Vagina (tissue), 2 donors: ENCODE data around the gene KCNJ10. TPM values are rescaled to one million over a fixed set of nuclear protein-coding genes. Genes with fewer than 3 reads are reported as not detected.
A peak's percentile ranks its signal among the peaks of the same experiment; 100 is the strongest.

ENCODE experiments used
- DNase-seq, 2 donors: peaks; one replicate each; pipeline ENCODE4 v3.0.0-alpha.2; 2017; ENCODE audit errors: extremely low spot score in 2 of 2
- H3K27ac ChIP-seq: fragments of 200-600 bp; sonication (generic); one replicate; pipeline ENCODE4 v1.5.1; 2019
- H3K27me3 ChIP-seq: fragments of 200-600 bp; sonication (generic); one replicate; pipeline ENCODE4 v1.5.1; 2019
- H3K36me3 ChIP-seq, 2 donors: fragments of 200-600 bp; sonication (generic); one replicate each; pipeline ENCODE4 v1.5.1; 2017 to 2019
- H3K4me1 ChIP-seq: fragments of 200-600 bp; sonication (generic); one replicate; pipeline ENCODE4 v1.5.1; 2019
- H3K4me3 ChIP-seq, 2 donors: fragments of 200-600 bp; sonication (generic); 1 replicate in 1 of 2; 2 replicates in 1 of 2; pipeline ENCODE4 v1.5.1; 2016 to 2019
- H3K9me3 ChIP-seq: fragments of 200-600 bp; sonication (generic); one replicate; pipeline ENCODE4 v1.5.1; 2019
- CTCF ChIP-seq, 3 experiments: fragments of 450-650 bp in 2 of 3; fragments of 200-600 bp in 1 of 3; sonication (generic) in 1 of 3; IDR thresholded peaks; one replicate each; pipeline ENCODE4 v1.5.1; 2017 to 2019; ENCODE audit warnings: antibody characterized with exemption in 3 of 3, mild to moderate bottlenecking in 2 of 3, moderate library complexity in 2 of 3
- POLR2A ChIP-seq, 2 donors: fragments of 450-650 bp; IDR thresholded peaks; one replicate each; pipeline ENCODE4 v1.6.1; 2017; ENCODE audit warnings: antibody characterized with exemption in 2 of 2, mild to moderate bottlenecking in 2 of 2, moderate library complexity in 2 of 2
- POLR2AphosphoS5 ChIP-seq, 2 donors: sonication (generic); formaldehyde crosslinking; IDR thresholded peaks; one replicate each; pipeline ENCODE4 v1.9.0; 2017; ENCODE audit warnings: antibody characterized with exemption in 2 of 2, mild to moderate bottlenecking in 2 of 2, low read depth in 1 of 2; ENCODE audit not compliant: insufficient read depth in 1 of 2
- intact Hi-C: fragments of 100-400 bp; cut with DNase I; formaldehyde crosslinking; loops from one replicate; pipeline ENCODE4 v1.15.1; 2023
- total RNA-seq: library from RNA; depleted of rRNA; stranded (reverse); fragments of >200 nt; gene quantifications from one replicate; pipeline ENCODE4 v1.2.3, GENCODE V29; 2016

The KCNJ10 gene
- total RNA-seq, 1 donor from 2014 or later: not detected

GRCh38 chr1:160116283-160117147, 46.6 kb upstream of the KCNJ10 start:
- intact Hi-C loops: no loop called here
- H3K4me1 ChIP-seq: peaks cover 15% of the 10 kb centered on the region
- no peak for TF ChIP-seq POLR2AphosphoS5 (IDR thresholded peaks at IDR 0.05; ENCODE audit: insufficient read depth in 1 of 2, low read depth in 1 of 2)
- no peak for TF ChIP-seq CTCF (IDR thresholded peaks at IDR 0.05)
- no peak for TF ChIP-seq POLR2A (IDR thresholded peaks at IDR 0.05)
- H3K27ac ChIP-seq: no peak overlapping the region
- DNase-seq: no peak
- H3K27me3 ChIP-seq: no peaks in the 10 kb centered on the region
- peak overlapping the region; percentile 28 to 37 for H3K4me3 ChIP-seq
- H3K9me3 ChIP-seq: no peaks in the 10 kb centered on the region
- H3K36me3 ChIP-seq: no peaks in the 10 kb centered on the region

GRCh38 chr1:160115545-160116282, 45.8 kb upstream of the KCNJ10 start, which contains the start of gene ATP1A2:
ATP1A2 (plus strand) TSS chr1:160115759; CDS start chr1:160115862, 103 bp downstream.
- no peaks in the 10 kb centered on the region for H3K36me3 ChIP-seq
- TF ChIP-seq POLR2A (IDR thresholded peaks at IDR 0.05) (no peak), POLR2AphosphoS5 (IDR thresholded peaks at IDR 0.05; ENCODE audit: insufficient read depth in 1 of 2, low read depth in 1 of 2) (no peak), CTCF (IDR thresholded peaks at IDR 0.05) (no peak)
- peaks cover 15% of the 10 kb centered on the region for H3K4me1 ChIP-seq
- intact Hi-C loops: no loop called here
- no peaks in the 10 kb centered on the region for H3K9me3 ChIP-seq
- no peak for DNase-seq
- no peaks in the 10 kb centered on the region for H3K27me3 ChIP-seq
- H3K4me3 ChIP-seq: peak within 1 kb of the TSS; percentile 28 to 37
- no peak within 1 kb of the TSS for H3K27ac ChIP-seq

- intact Hi-C loops: no loop called here
- H3K9me3 ChIP-seq: no peaks in the 10 kb centered on the region
- TF ChIP-seq CTCF (IDR thresholded peaks at IDR 0.05) (no peak), POLR2AphosphoS5 (IDR thresholded peaks at IDR 0.05; ENCODE audit: insufficient read depth in 1 of 2, low read depth in 1 of 2) (no peak), POLR2A (IDR thresholded peaks at IDR 0.05) (no peak)
- no peaks in the 10 kb centered on the region for H3K36me3 ChIP-seq
- no peak overlapping the region for H3K4me3 ChIP-seq
- peaks cover 15% of the 10 kb centered on the region for H3K4me1 ChIP-seq
- no peak for DNase-seq
- no peaks in the 10 kb centered on the region for H3K27me3 ChIP-seq
- no peak overlapping the region for H3K27ac ChIP-seq
These were observed 44.1 kb upstream of the KCNJ10 start for GRCh38 chr1:160114085-160114484.

GRCh38 chr1:160113407-160113806, 43.4 kb upstream of the KCNJ10 start:
- Histone ChIP-seq H3K27me3 (no peaks in the 10 kb centered on the region), H3K27ac (no peak overlapping the region), H3K9me3 (no peaks in the 10 kb centered on the region), H3K4me3 (no peak overlapping the region), H3K4me1 (peaks cover 15% of the 10 kb centered on the region), H3K36me3 (no peaks in the 10 kb centered on the region)
- DNase-seq: no peak
- intact Hi-C loops: no loop called here
- no peak for TF ChIP-seq POLR2A (IDR thresholded peaks at IDR 0.05)
- TF ChIP-seq POLR2AphosphoS5 (IDR thresholded peaks at IDR 0.05; ENCODE audit: insufficient read depth in 1 of 2, low read depth in 1 of 2): no peak
- no peak for TF ChIP-seq CTCF (IDR thresholded peaks at IDR 0.05)
